GM21825 (cell line): ENCODE results near the gene GXYLT2.

Source experiments
- ATAC-seq: cut with Tn5 transposase; IDR thresholded peaks from one replicate; pipeline ENCODE4 v1.9.1; 2021; ENCODE audit warnings: mild to moderate bottlenecking, moderate library complexity; ENCODE audit not compliant: unreplicated experiment

GXYLT2 gene

DNA sequence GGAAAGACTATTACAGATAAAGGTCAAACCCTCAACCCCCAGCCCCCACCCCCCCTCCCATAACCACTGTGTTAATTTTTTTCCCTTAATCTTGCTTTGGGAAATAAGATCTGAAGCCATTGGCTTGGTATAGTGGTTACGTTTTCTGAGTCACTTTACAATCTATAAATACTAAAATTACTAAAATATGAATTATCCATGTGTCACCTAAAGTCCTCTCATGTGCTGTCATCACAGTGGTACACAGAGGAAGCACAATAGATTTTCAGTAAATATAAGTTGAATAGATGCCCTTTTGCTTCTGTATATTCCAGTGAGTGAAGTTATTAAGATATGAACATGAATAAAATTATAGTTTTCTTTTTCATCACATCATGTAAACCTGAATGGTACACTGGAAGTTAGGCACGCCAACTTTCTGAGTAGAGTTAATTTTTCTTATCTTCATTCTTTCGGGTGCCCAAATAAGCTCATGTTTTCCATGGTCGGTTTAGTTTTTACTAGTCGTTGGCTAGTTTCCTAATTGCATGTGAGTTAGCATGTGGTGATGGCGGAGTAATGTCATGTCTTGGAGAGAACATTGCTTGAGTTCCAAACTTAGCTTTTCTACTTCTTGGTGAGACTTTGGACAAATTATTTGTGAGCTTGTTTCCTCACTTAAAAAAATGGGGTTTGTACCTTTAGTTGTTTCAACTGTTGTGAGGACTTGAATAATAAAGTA lies 120.3 kb downstream of the GXYLT2 start:
- ATAC-seq = no peak

DNA sequence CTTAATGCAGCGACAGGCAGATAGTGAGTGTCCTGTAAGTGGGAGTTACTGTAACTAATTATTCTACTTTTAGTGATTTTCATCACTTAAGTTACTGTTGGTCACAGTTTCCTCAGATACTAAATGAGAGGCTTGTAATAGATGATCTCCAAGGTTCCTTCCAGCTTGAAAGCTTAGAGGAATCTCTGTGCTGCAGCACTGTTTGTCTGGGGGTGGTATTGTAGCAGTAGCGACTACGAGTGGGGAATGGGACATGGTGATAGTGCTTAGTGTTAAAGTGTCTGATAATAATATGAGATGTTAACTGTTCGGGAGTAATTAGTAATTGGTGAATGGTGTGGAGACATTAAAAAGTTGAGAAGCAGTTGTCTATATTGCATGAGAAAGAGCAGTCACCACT lies 121.2 kb downstream of the GXYLT2 start:
- no peak for ATAC-seq

GRCh38 chr3:73009750-73010149 lies 121.9 kb downstream of the GXYLT2 start:
- no peak for ATAC-seq

DNA sequence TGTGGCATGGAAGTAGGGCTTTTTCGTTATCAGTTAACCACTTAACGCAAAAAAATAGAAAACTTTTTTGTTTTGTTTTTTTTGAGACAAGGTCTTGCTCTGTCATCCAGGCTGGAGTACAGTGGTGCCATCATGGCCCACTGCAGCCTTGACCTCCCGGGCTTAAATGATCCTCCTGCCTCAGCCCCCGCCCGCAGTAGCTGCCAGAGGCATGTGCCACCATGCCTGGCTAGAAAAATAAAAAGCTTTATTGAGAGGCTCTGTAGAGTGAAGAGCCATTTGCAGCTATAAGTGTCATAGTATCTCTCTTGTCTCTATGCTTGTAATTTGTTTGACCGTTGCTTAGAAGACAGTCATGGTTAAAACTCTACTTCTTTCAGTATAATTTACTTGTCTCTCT lies 122.3 kb downstream of the GXYLT2 start:
- ATAC-seq = no peak

- no peak for ATAC-seq
Measured at GRCh38 chr3:73018298-73018697, 130.5 kb downstream of the GXYLT2 start.

GRCh38 chr3:73018790-73019441 lies 131.1 kb downstream of the GXYLT2 start:
- ATAC-seq = no peak

DNA sequence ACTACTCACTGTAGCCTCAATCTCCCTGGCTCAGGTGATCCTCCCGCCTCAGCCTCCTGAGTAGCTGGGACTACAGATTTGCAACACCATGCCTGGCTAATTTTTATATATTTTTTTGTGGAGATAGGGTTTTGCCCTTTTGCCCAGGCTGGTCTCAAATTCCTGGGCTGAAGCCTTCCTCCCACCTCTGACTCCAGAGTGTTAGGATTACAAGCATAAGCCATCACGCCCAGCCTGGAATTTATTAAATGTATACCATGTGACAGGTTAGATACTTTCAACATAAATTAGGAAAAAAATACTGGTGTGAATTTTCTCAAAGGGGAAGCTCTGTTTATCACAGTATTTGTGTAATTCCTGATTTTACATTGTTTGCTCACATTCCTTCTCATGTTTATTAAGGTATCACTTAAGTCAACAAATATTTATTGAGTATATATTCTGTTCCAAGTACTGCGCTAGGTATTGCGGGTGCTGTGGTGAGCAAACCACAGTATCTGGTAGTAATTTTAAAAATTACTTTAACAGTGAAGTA lies 133.5 kb downstream of the GXYLT2 start:
- ATAC-seq = no peak

DNA sequence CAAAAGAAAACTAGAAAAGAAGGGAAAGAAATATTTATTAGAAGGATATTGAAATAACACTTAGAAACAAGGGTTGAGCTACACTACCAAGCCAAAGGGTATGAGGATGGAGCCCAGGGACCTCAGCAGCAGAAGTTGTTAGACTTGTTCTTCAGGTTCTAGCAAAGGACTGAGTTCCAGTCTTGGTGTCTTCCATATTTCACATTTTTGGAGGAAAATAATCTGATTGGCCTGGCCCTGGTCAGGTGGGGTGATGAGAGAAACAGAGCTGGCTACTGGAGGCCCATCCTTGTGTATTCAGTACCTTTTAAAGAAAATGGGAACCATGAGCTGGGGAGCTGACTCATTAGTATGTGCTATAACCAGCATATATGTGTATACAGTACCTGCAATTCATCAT lies 137.0 kb downstream of the GXYLT2 start:
- no peak for ATAC-seq

GRCh38 chr3:73026111-73026759 lies 138.4 kb downstream of the GXYLT2 start:
- ATAC-seq = no peak
